HG03469 (cell line): ENCODE data around the gene CCDC78.

Experiments
- ATAC-seq: cut with Tn5 transposase; IDR thresholded peaks from one replicate; pipeline ENCODE4 v1.9.1; 2021; ENCODE audit warnings: mild to moderate bottlenecking, moderate library complexity, moderate number of reproducible peaks; ENCODE audit not compliant: unreplicated experiment

CCDC78 gene

GRCh38 chr16:725463-726187 lies 618 bp downstream of the CCDC78 start:
- ATAC-seq: no peak

GRCh38 chr16:725041-725376 lies 1.2 kb downstream of the CCDC78 start:
- no peak for ATAC-seq

- ATAC-seq: no peak
Observed at GRCh38 chr16:724188-725040, 1.8 kb downstream of the CCDC78 start.

- ATAC-seq: no peak
Observed at GRCh38 chr16:723695-724094, 2.5 kb downstream of the CCDC78 start.

GRCh38 chr16:722835-723633 lies 3.2 kb downstream of the CCDC78 start:
- ATAC-seq: no peak

GRCh38 chr16:721765-722540 lies 4.3 kb downstream of the CCDC78 start:
- ATAC-seq: no peak

- ATAC-seq: peak; percentile 39
Observed at GRCh38 chr16:720990-721764, 5.1 kb downstream of the CCDC78 start, which contains the start of gene ANTKMT. TSS of gene ANTKMT (plus strand) at chr16:721146. CDS start at chr16:721275, 129 bp downstream.

GRCh38 chr16:720447-720989 lies 5.7 kb downstream of the CCDC78 start:
- ATAC-seq: no peak

- no peak for ATAC-seq
Observed at GRCh38 chr16:719815-720446, 6.3 kb downstream of the CCDC78 start.

- no peak for ATAC-seq
Observed at GRCh38 chr16:718922-719321, 7.3 kb downstream of the CCDC78 start.

- no peak for ATAC-seq
Observed at GRCh38 chr16:718389-718788, 7.9 kb downstream of the CCDC78 start.

GRCh38 chr16:717450-718245 lies 8.6 kb downstream of the CCDC78 start:
- no peak for ATAC-seq

- no peak for ATAC-seq
Observed at GRCh38 chr16:716768-717325, 9.4 kb downstream of the CCDC78 start.

- ATAC-seq: no peak
Observed at GRCh38 chr16:716200-716568, 10.1 kb downstream of the CCDC78 start.

GRCh38 chr16:715477-716199 lies 10.6 kb downstream of the CCDC78 start:
- ATAC-seq: no peak

GRCh38 chr16:714558-715476 lies 11.4 kb downstream of the CCDC78 start, which contains the start of gene METRN:
TSS of gene METRN (plus strand) at chr16:715118. CDS start at chr16:715290, 172 bp downstream.
- ATAC-seq: no peak
